Neural cell (in vitro differentiated cells): Measurements from ENCODE around the gene TSPAN18. TPM values are rescaled to one million over a fixed set of nuclear protein-coding genes. Genes with fewer than 3 reads are reported as not detected.
A peak's percentile ranks its signal among the peaks of the same experiment; 100 is the strongest.

Source experiments
- H2AFZ ChIP-seq: fragments of 200-600, 300-800 bp; sonication (generic), shearing (Covaris generic); 2 replicates; pipeline ENCODE4 v1.6.0; 2014; ENCODE audit warnings: low read depth, mild to moderate bottlenecking, antibody characterized with exemption, low read length, moderate library complexity
- H3F3A ChIP-seq: fragments of 200-600 bp; shearing (Covaris generic); 2 replicates; pipeline ENCODE4 v1.6.1; 2016; ENCODE audit warnings: mild to moderate bottlenecking, moderate library complexity, mixed read lengths, antibody characterized with exemption, low read length; ENCODE audit not compliant: insufficient read depth, poor library complexity, severe bottlenecking
- H3K27ac ChIP-seq: fragments of 200-600, 300-800 bp; sonication (generic), shearing (Covaris generic); 2 replicates; pipeline ENCODE4 v1.5.1; 2014; ENCODE audit warnings: mild to moderate bottlenecking, low read length, moderate library complexity
- H3K27me3 ChIP-seq: fragments of 300-800, 200-600 bp; sonication (generic), shearing (Covaris generic); 2 replicates; pipeline ENCODE4 v1.6.0; 2014; ENCODE audit warnings: mild to moderate bottlenecking, low read depth, low read length, moderate library complexity; ENCODE audit not compliant: insufficient read depth
- H3K36me3 ChIP-seq: fragments of 300-800, 200-600 bp; sonication (generic), shearing (Covaris generic); 2 replicates; pipeline ENCODE4 v1.5.1; 2014; ENCODE audit warnings: mild to moderate bottlenecking, antibody characterized with exemption, low read length, moderate library complexity; ENCODE audit not compliant: insufficient read depth
- H3K4me2 ChIP-seq: fragments of 300-800, 200-600 bp; sonication (generic), shearing (Covaris generic); 2 replicates; pipeline ENCODE4 v1.6.0; 2014; ENCODE audit warnings: mild to moderate bottlenecking, low read length
- H3K4me3 ChIP-seq: fragments of 300-800, 200-600 bp; sonication (generic), shearing (Covaris generic); 2 replicates; pipeline ENCODE4 v1.5.1; 2014; ENCODE audit warnings: mild to moderate bottlenecking, low read length, moderate library complexity
- H3K79me2 ChIP-seq: fragments of 200-600 bp; shearing (Covaris generic); replicated peaks from 2 replicates; pipeline ENCODE4 v1.6.0; 2014; ENCODE audit warnings: mild to moderate bottlenecking, low read length, moderate library complexity; ENCODE audit not compliant: insufficient read depth
- H3K9ac ChIP-seq: fragments of 300-800, 200-600 bp; sonication (generic), shearing (Covaris generic); 2 replicates; pipeline ENCODE4 v1.6.1; 2016; ENCODE audit warnings: mild to moderate bottlenecking, low read length, mixed read lengths
- H3K9me2 ChIP-seq: fragments of 200-600 bp; shearing (Covaris generic); 2 replicates; pipeline ENCODE4 v1.6.1; 2016; ENCODE audit warnings: mild to moderate bottlenecking, low read length, mixed read lengths; ENCODE audit not compliant: insufficient read depth
- H3K9me3 ChIP-seq: fragments of 200-600, 300-800 bp; sonication (generic), shearing (Covaris generic); 2 replicates; pipeline ENCODE4 v1.6.1; 2016; ENCODE audit warnings: mild to moderate bottlenecking, mixed run types, low read length, moderate library complexity, mixed read lengths
- H4K20me1 ChIP-seq: fragments of 200-600 bp; shearing (Covaris generic); 2 replicates; pipeline ENCODE4 v1.6.1; 2016; ENCODE audit warnings: mild to moderate bottlenecking, mixed run types; ENCODE audit not compliant: insufficient read depth
- CTCF ChIP-seq: fragments of 450-650 bp; IDR thresholded peaks from 2 replicates; pipeline ENCODE4 v1.5.1; 2014; ENCODE audit warnings: antibody characterized with exemption, mild to moderate bottlenecking, moderate library complexity; ENCODE audit not compliant: poor library complexity, severe bottlenecking
- EP300 ChIP-seq: fragments of 450-650 bp; conservative IDR thresholded peaks from 2 replicates; pipeline ENCODE4 v1.6.1; 2014; ENCODE audit warnings: antibody characterized with exemption, mild to moderate bottlenecking, moderate library complexity; ENCODE audit not compliant: poor library complexity, severe bottlenecking
- EZH2 ChIP-seq: fragments of 200-600, 300-800 bp; shearing (Covaris generic), sonication (generic); IDR thresholded peaks from 2 replicates; pipeline ENCODE4 v1.6.1; 2014; ENCODE audit warnings: antibody characterized with exemption, low read length, borderline replicate concordance, mild to moderate bottlenecking; ENCODE audit not compliant: insufficient read depth, poor library complexity, severe bottlenecking
- MXI1 ChIP-seq: fragments of 450-650 bp; conservative IDR thresholded peaks from 2 replicates; pipeline ENCODE4 v1.6.1; 2014; ENCODE audit warnings: antibody characterized with exemption, mild to moderate bottlenecking; ENCODE audit not compliant: poor library complexity, severe bottlenecking
- POLR2AphosphoS5 ChIP-seq: IDR thresholded peaks from 2 replicates; pipeline ENCODE4 v1.6.1; 2012
- RAD21 ChIP-seq: fragments of 450-650 bp; conservative IDR thresholded peaks from 2 replicates; pipeline ENCODE4 v1.6.1; 2014; ENCODE audit warnings: antibody characterized with exemption, mild to moderate bottlenecking, moderate library complexity
- REST ChIP-seq: IDR thresholded peaks from 2 replicates; pipeline ENCODE4 v1.6.1; 2012; ENCODE audit warnings: borderline replicate concordance
- SMC3 ChIP-seq: fragments of 450-650 bp; conservative IDR thresholded peaks from 2 replicates; pipeline ENCODE4 v1.6.1; 2014; ENCODE audit warnings: antibody characterized with exemption, mild to moderate bottlenecking, moderate library complexity; ENCODE audit not compliant: poor library complexity
- TAF1 ChIP-seq: IDR thresholded peaks from 2 replicates; pipeline ENCODE4 v1.6.1; 2012; ENCODE audit warnings: low read depth
- polyA plus RNA-seq: library from polyadenylated mRNA; depleted of rRNA; stranded (reverse); fragments of >200 nt; gene quantifications from 2 replicates; pipeline ENCODE4 v1.2.3, GENCODE V29; 2014

TSPAN18 gene
- polyA plus RNA-seq, 1 donor from 2014 or later: 8.4 TPM

GRCh38 chr11:44840085-44840478 is 113.3 kb downstream of the TSPAN18 start:
- no peak overlapping the region for H3K9ac ChIP-seq
- H3K4me3 ChIP-seq: peak overlapping the region; percentile 23
- no peaks in the 10 kb centered on the region for H3K9me3 ChIP-seq
- no peak overlapping the region for H3K4me2 ChIP-seq
- no peaks in the 10 kb centered on the region for H3F3A ChIP-seq
- H4K20me1 ChIP-seq: no peaks in the 10 kb centered on the region
- no peak overlapping the region for H2AFZ ChIP-seq
- H3K9me2 ChIP-seq: no peaks in the 10 kb centered on the region
- H3K36me3 ChIP-seq: no peaks in the 10 kb centered on the region
- no peaks in the 10 kb centered on the region for H3K27me3 ChIP-seq
- TF ChIP-seq SMC3: no peak
- TF ChIP-seq EP300: no peak
- TF ChIP-seq RAD21: no peak
- TF ChIP-seq CTCF: no peak
- TF ChIP-seq EZH2: no peak
- TF ChIP-seq MXI1: no peak
- TF ChIP-seq TAF1: no peak
- no peak for TF ChIP-seq POLR2AphosphoS5
- TF ChIP-seq REST: no peak
- H3K27ac ChIP-seq: peak overlapping the region; percentile 39
- no peaks in the 10 kb centered on the region for H3K79me2 ChIP-seq

- peak overlapping the region; percentile 16 for H3K9ac ChIP-seq
- H2AFZ ChIP-seq: no peak overlapping the region
- H3F3A ChIP-seq: no peaks in the 10 kb centered on the region
- H3K4me3 ChIP-seq: peak overlapping the region; percentile 23
- no peaks in the 10 kb centered on the region for H3K36me3 ChIP-seq
- H3K9me2 ChIP-seq: no peaks in the 10 kb centered on the region
- no peaks in the 10 kb centered on the region for H3K9me3 ChIP-seq
- H3K4me2 ChIP-seq: peak overlapping the region; percentile 35
- TF ChIP-seq RAD21 (peak; percentile 18), EP300 (no peak), POLR2AphosphoS5 (peak; percentile 79)
- H4K20me1 ChIP-seq: no peaks in the 10 kb centered on the region
- no peaks in the 10 kb centered on the region for H3K79me2 ChIP-seq
- no peaks in the 10 kb centered on the region for H3K27me3 ChIP-seq
- peak overlapping the region; percentile 39 for H3K27ac ChIP-seq
These were observed 113.9 kb downstream of the TSPAN18 start for GRCh38 chr11:44840521-44841251.
